CD4-positive, alpha-beta T cell treated with Interleukin-12 subunit alpha and Interleukin-12 subunit beta, for 1 hour (primary cell): Measurements from ENCODE around the gene GTF2H2.
"Not testable (repeated sequence)": the region's sequence is repeated elsewhere in the genome, so short reads cannot be mapped to it uniquely, and the experiment has no call there.

Source experiments
- DNase-seq: peaks from one replicate; pipeline ENCODE4 v3.0.0-alpha.2; 2020

GTF2H2 gene

DNA sequence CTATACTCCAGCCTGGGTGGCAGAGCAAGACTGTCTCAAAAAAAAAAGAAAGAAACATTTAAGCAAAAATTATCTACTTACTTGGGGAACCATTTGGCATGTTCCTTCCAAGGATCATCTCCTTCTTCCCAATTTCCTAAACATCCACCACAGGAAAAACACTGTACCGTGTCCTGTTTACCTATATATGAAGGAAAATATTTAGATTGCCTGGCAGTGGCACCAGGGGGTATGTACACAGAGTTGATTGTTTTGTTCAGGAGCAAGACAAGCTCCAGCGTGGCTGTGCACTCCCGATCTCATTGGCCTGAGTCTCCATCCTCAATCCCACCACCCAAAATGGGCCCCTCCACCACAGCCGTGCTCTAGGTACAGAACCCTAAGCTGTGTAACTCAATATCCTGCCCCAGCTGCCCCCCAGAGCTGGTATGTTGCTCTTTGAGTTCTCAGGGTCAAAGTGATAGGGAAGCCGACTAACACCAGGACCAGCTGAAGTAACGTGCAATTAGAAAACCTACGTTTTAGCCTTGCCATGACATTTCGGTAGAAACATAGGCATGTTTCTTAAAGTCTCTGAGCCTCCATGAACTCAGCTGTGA, 56.2 kb downstream of the GTF2H2 start:
- DNase-seq: no peak

DNA sequence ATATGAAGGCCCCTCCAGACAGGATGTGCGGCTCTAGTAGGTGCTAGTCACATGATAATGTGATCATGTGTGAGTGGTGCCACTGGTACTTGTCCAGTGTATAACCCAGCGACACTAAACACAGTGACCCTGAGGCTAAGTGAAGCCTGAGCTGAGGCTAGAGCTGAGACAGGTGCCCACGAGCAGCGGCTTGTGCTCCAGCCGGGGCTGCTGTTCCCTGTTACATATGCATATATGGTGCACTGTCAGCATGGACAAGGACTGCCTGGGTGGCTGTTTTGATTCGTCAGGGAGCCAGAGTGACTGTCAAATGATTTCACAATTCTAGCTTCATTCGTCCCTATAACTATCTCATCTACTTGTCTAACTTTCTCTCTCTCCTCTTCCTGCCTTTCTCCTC, 60.5 kb downstream of the GTF2H2 start:
- DNase-seq: not testable (repeated sequence)
